Glomerular visceral epithelial cell (primary cell): ENCODE measurements around the gene MEIOC.
"Not testable (repeated sequence)": the region's sequence is repeated elsewhere in the genome, so short reads cannot be mapped to it uniquely, and the experiment has no call there.

Experiments used
- DNase-seq: peaks from one replicate; pipeline ENCODE4 v3.0.0-alpha.2; 2016; ENCODE audit errors: extremely low spot score

The MEIOC gene

GRCh38 chr17:44655983-44656710, at the start of gene MEIOC:
Gene MEIOC, plus strand, starts transcription at chr17:44656468. Its CDS starts 146 bp downstream, at chr17:44656614.
- DNase-seq, result peak; percentile 70

- DNase-seq, result no peak
These were observed 49.6 kb upstream of the MEIOC start for GRCh38 chr17:44606658-44607057.

- DNase-seq, result no peak
These were observed 48.2 kb upstream of the MEIOC start for GRCh38 chr17:44607836-44608690.

- DNase-seq, result no peak
These were observed 47.4 kb upstream of the MEIOC start for GRCh38 chr17:44608727-44609435.

- DNase-seq, result no peak
These were observed 45.9 kb upstream of the MEIOC start for GRCh38 chr17:44610331-44610730.

- no peak for DNase-seq
These were observed 45.4 kb upstream of the MEIOC start for GRCh38 chr17:44610871-44611270.

- DNase-seq, result no peak
These were observed 41.4 kb upstream of the MEIOC start for GRCh38 chr17:44614862-44615261.

GRCh38 chr17:44618652-44619051, 37.6 kb upstream of the MEIOC start:
- DNase-seq, result not testable (repeated sequence)

GRCh38 chr17:44623070-44623725, 33.1 kb upstream of the MEIOC start:
- DNase-seq, result peak; percentile 44

- DNase-seq, result no peak
These were observed 28.6 kb upstream of the MEIOC start for GRCh38 chr17:44627513-44628242.

- peak; percentile 87 for DNase-seq
These were observed 27.8 kb upstream of the MEIOC start for GRCh38 chr17:44628243-44629188.

- no peak for DNase-seq
These were observed 27.0 kb upstream of the MEIOC start for GRCh38 chr17:44629314-44629713.

- no peak for DNase-seq
These were observed 25.6 kb upstream of the MEIOC start for GRCh38 chr17:44630703-44631102.

GRCh38 chr17:44633998-44634397, 22.3 kb upstream of the MEIOC start:
- no peak for DNase-seq

GRCh38 chr17:44634401-44634800, 21.9 kb upstream of the MEIOC start:
- not testable (repeated sequence) for DNase-seq

- peak; percentile 41 for DNase-seq
These were observed 19.7 kb upstream of the MEIOC start for GRCh38 chr17:44636562-44636961.

GRCh38 chr17:44637066-44637465, 19.2 kb upstream of the MEIOC start:
- no peak for DNase-seq

GRCh38 chr17:44642834-44643233, 13.4 kb upstream of the MEIOC start:
- no peak for DNase-seq

GRCh38 chr17:44645341-44645740, 10.9 kb upstream of the MEIOC start:
- no peak for DNase-seq

GRCh38 chr17:44646280-44646679, 10.0 kb upstream of the MEIOC start:
- DNase-seq, result no peak
